CD4-positive, alpha-beta memory T cell (primary cell): ENCODE results near the gene SBNO1. TPM values are rescaled to one million over a fixed set of nuclear protein-coding genes. Genes with fewer than 3 reads are reported as not detected.

ENCODE experiments used
- CTCF ChIA-PET: fragments of 350-600 bp; sonication (Branson Sonifier 250); formaldehyde crosslinking; loops from one replicate; lab custom pipeline; 2021; ENCODE audit warnings: inconsistent platforms; ENCODE audit not compliant: partially characterized antibody; lab: Charles Lee
- POLR2A ChIA-PET: fragments of 350-600 bp; sonication (Branson Sonifier 250); formaldehyde crosslinking; loops from one replicate; lab custom pipeline; 2021; ENCODE audit not compliant: partially characterized antibody; lab: Charles Lee
- DNase-seq, 5 donors: peaks; one replicate each; pipeline versions ENCODE4 v3.0.0 to v3.0.0-alpha.2; 2020 to 2022; ENCODE audit warnings: mixed read lengths in 1 of 5
- H3K27ac ChIP-seq: one replicate; pipeline ENCODE4 v1.7.0; 2013; ENCODE audit warnings: low read depth, low read length
- H3K27me3 ChIP-seq: 2 replicates; pipeline ENCODE4 v1.7.0; 2013; ENCODE audit warnings: mild to moderate bottlenecking, low read length, moderate library complexity; ENCODE audit not compliant: insufficient read depth
- H3K36me3 ChIP-seq: 2 replicates; pipeline ENCODE4 v1.7.0; 2013; ENCODE audit warnings: mild to moderate bottlenecking, low read length, moderate library complexity; ENCODE audit not compliant: insufficient read depth
- H3K4me1 ChIP-seq: 2 replicates; pipeline ENCODE4 v1.7.0; 2013; ENCODE audit warnings: mild to moderate bottlenecking, low read length, moderate library complexity; ENCODE audit not compliant: insufficient read depth
- H3K4me3 ChIP-seq, 2 donors: one replicate each; pipeline ENCODE4 v1.7.0; 2013; ENCODE audit warnings: low read length in 2 of 2, mild to moderate bottlenecking in 1 of 2
- H3K9me3 ChIP-seq, 2 donors: one replicate each; pipeline ENCODE4 v1.7.0; 2013; ENCODE audit warnings: low read length in 2 of 2, control low read depth in 1 of 2; ENCODE audit not compliant: control insufficient read depth in 1 of 2
- H3K27ac Mint-ChIP-seq, 7 donors: one replicate each; pipeline ENCODE4 v1.8.0; 2020 to 2021; ENCODE audit warnings: mixed read lengths in 7 of 7, mild to moderate bottlenecking in 6 of 7, inconsistent platforms in 3 of 7, moderate library complexity in 3 of 7
- H3K27me3 Mint-ChIP-seq, 2 donors: one replicate each; pipeline ENCODE4 v1.8.0; 2020 to 2021; ENCODE audit warnings: mixed read lengths in 2 of 2
- H3K36me3 Mint-ChIP-seq, 2 donors: one replicate each; pipeline ENCODE4 v1.8.0; 2020 to 2021; ENCODE audit warnings: mixed read lengths in 2 of 2, inconsistent platforms in 1 of 2, mild to moderate bottlenecking in 1 of 2
- H3K4me1 Mint-ChIP-seq, 4 donors: one replicate each; pipeline ENCODE4 v1.8.0; 2020 to 2021; ENCODE audit warnings: mixed read lengths in 4 of 4, mild to moderate bottlenecking in 1 of 4
- H3K4me3 Mint-ChIP-seq, 8 donors: one replicate each; pipeline ENCODE4 v1.8.0; 2020 to 2021; ENCODE audit warnings: mixed read lengths in 8 of 8, mild to moderate bottlenecking in 7 of 8, moderate library complexity in 6 of 8, inconsistent platforms in 3 of 8
- H3K9me3 Mint-ChIP-seq, 8 donors: one replicate each; pipeline ENCODE4 v1.8.0; 2020 to 2021; ENCODE audit warnings: mixed read lengths in 8 of 8, mild to moderate bottlenecking in 5 of 8, inconsistent platforms in 3 of 8, moderate library complexity in 1 of 8
- intact Hi-C: fragments of 100-400 bp; cut with micrococcal nuclease; formaldehyde crosslinking; loops from one replicate; pipeline ENCODE4 v1.15.1; 2023
- polyA plus RNA-seq, 2 donors: library from polyadenylated mRNA; unstranded; fragments of 300-500 nt; fragmentation: Illumina TruSeq; gene quantifications; one replicate each; pipeline ENCODE4 v1.2.3, GENCODE V29; 2021
- total RNA-seq, 2 experiments: library from RNA; stranded (reverse); gene quantifications; one replicate each; pipeline ENCODE4 v1.2.3, GENCODE V29; 2021

Gene SBNO1
- total and polyA plus RNA-seq, 4 experiments from 2014 or later: 26.3 to 56.3 (median 47.0) TPM

DNA sequence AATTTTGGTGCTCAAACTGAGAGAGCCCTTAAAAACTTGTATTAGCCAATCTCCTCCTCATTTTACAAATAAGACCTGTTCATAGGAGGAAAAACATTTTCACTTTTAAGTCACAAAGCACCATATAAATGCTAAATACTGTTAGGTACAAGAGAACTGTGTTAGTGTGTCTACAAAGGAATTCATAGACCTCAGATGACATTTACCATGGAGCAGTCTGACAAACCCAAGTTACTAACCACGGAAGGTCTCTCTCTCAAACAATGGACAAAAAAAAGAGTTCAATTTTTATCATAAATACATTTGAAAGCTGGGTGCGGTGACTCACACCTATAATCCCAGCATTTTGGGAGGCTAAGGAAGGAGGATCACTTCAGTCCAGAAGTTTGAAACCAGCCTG lies 10.0 kb downstream of the SBNO1 start:
- H3K4me3 Mint-ChIP-seq: peak overlapping the region in 2 of 8 donors; percentile 20

DNA sequence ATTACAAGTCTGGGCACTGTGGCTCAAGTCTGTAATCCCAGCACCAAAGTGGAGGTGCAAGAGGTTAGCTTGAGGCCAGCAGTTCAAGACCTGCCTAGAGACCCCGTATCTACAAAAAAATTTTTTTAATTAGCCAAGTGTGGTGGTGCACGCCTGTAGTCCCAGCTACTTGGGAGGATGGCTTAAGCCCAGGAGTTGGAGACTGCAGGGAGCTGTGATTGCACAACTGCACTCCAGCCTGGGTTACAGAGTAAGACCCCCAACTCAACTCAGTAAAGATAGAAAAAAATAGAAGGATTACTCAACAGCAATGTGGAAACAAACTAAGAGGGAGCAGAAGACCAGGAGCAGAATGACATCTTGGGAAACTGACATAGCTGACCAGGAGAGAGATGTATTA lies 13.3 kb downstream of the SBNO1 start:
- H3K27me3 ChIP-seq: no peaks in the 10 kb centered on the region
- Mint-ChIP-seq H3K36me3 (peaks cover 17 to 36% of the 10 kb centered on the region in 2 donors), H3K27me3 (no peaks in the 10 kb centered on the region), H3K9me3 (no peaks in the 10 kb centered on the region), H3K27ac (peak overlapping the region in 4 of 7 donors; percentile 7 to 72 (median 60)), H3K4me3 (peak overlapping the region in 1 of 8 donors; percentile 18), H3K4me1 (peaks cover 26 to 51% (median 39%) of the 10 kb centered on the region in 4 donors)
- no peak for DNase-seq
- H3K9me3 ChIP-seq: no peaks in the 10 kb centered on the region
- peaks cover 16% of the 10 kb centered on the region for H3K36me3 ChIP-seq
- H3K4me1 ChIP-seq: peaks cover 32% of the 10 kb centered on the region
- POLR2A ChIA-PET: interaction anchor here (0.9 to 1.0 kb wide), 2 partner anchors 9 to 33 kb away, joined by 3 to 4 read pairs; partner anchors contain the start of gene KMT5A
- CTCF ChIA-PET: interaction anchor here (0.8 to 1.8 kb wide), 4 partner anchors 10 to 71 kb away, joined by 3 to 6 read pairs (median 3); no protein-coding TSS in a partner anchor
- intact Hi-C loops: no loop called here
- no peak overlapping the region for H3K27ac ChIP-seq
- H3K4me3 ChIP-seq: no peak overlapping the region

More for the DNA sequence above, 10.0 kb downstream of the SBNO1 start:
- peak overlapping the region in 1 of 7 donors; percentile 57 for H3K27ac Mint-ChIP-seq
- Histone ChIP-seq H3K36me3 (no peaks in the 10 kb centered on the region), H3K4me3 (no peak overlapping the region), H3K4me1 (peaks cover 54% of the 10 kb centered on the region), H3K9me3 (no peaks in the 10 kb centered on the region), H3K27ac (no peak overlapping the region), H3K27me3 (no peaks in the 10 kb centered on the region)
- CTCF ChIA-PET: no interaction called here
- H3K27me3 Mint-ChIP-seq: no peaks in the 10 kb centered on the region
- POLR2A ChIA-PET: interaction anchor here (4.2 kb wide), 1 partner anchor 10 kb away, joined by 15 read pairs; the partner anchor contains the start of gene SBNO1
- peaks cover 32 to 69% (median 50%) of the 10 kb centered on the region in 4 donors for H3K4me1 Mint-ChIP-seq
- no peak for DNase-seq
- H3K36me3 Mint-ChIP-seq: peaks cover 13 to 33% of the 10 kb centered on the region in 2 donors
- no peaks in the 10 kb centered on the region for H3K9me3 Mint-ChIP-seq
- intact Hi-C loops: no loop called here

DNA sequence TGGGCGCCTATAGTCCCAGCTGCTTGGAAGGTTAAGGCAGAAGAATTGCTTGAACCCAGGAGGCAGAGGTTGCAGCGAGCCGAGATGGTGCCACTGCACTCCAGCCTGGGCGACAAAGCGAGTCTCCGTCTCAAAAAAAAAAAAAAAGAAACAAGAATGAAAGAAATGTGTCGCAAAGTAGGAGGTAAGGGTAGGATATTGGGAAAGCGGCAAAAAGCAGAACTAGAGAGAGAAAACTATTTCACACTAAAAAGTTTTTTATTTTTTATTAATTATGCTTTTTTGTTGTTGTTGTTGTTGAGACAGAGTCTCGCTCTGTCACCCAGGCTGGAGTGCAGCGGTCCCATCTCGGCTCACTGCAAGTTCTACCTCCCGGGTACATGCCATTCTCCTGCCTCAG lies 17.7 kb downstream of the SBNO1 start:
- no peaks in the 10 kb centered on the region for H3K27me3 Mint-ChIP-seq
- H3K27ac Mint-ChIP-seq: no peak overlapping the region
- no peak overlapping the region for H3K27ac ChIP-seq
- intact Hi-C loops: no loop called here
- H3K36me3 ChIP-seq: peaks cover 54% of the 10 kb centered on the region
- H3K4me3 ChIP-seq: no peak overlapping the region
- peaks cover 41 to 51% of the 10 kb centered on the region in 2 donors for H3K36me3 Mint-ChIP-seq
- no peaks in the 10 kb centered on the region for H3K9me3 Mint-ChIP-seq
- peaks cover 8 to 22% (median 15%) of the 10 kb centered on the region in 4 donors for H3K4me1 Mint-ChIP-seq
- peaks cover 7% of the 10 kb centered on the region for H3K4me1 ChIP-seq
- CTCF ChIA-PET: interaction anchor here (1.2 kb wide), 1 partner anchor 256 kb away, joined by 3 read pairs; no protein-coding TSS in a partner anchor
- POLR2A ChIA-PET: interaction anchor here (3.6 kb wide), 1 partner anchor 18 kb away, joined by 13 read pairs; the partner anchor contains the start of gene SBNO1
- no peaks in the 10 kb centered on the region for H3K9me3 ChIP-seq
- DNase-seq: no peak
- H3K4me3 Mint-ChIP-seq: no peak overlapping the region
- H3K27me3 ChIP-seq: no peaks in the 10 kb centered on the region

DNA sequence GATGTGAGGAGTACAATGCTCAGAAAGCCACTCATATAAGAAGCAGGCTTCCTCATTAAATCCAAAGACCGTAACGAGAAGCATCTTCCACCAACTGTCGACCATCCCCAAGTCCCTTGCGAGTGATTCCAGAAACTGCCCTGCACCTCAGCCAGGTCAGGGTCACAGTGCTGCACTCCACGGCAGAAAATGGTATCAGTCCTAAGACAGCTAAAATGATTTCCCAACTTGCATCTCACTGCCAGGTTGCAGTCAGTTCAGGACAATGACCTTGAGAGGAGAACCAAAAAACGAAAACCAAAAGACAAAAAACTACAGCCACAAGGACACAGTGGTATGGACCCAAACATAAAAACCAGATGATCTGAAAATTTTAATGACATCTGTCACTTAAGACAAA lies 20.6 kb downstream of the SBNO1 start:
- Mint-ChIP-seq H3K9me3 (no peaks in the 10 kb centered on the region), H3K4me3 (no peak overlapping the region), H3K36me3 (peaks cover 44 to 58% of the 10 kb centered on the region in 2 donors), H3K27ac (peak overlapping the region in 2 of 7 donors; percentile 12 to 46), H3K4me1 (peaks cover 3 to 21% (median 8%) of the 10 kb centered on the region in 4 donors), H3K27me3 (no peaks in the 10 kb centered on the region)
- no peak overlapping the region for H3K4me3 ChIP-seq
- POLR2A ChIA-PET: interaction anchor here (3.6 kb wide), 1 partner anchor 21 kb away, joined by 13 read pairs; the partner anchor contains the start of gene SBNO1
- intact Hi-C loops: no loop called here
- peaks cover 60% of the 10 kb centered on the region for H3K36me3 ChIP-seq
- no peaks in the 10 kb centered on the region for H3K4me1 ChIP-seq
- no peak overlapping the region for H3K27ac ChIP-seq
- no peaks in the 10 kb centered on the region for H3K9me3 ChIP-seq
- no peaks in the 10 kb centered on the region for H3K27me3 ChIP-seq
- CTCF ChIA-PET: interaction anchor here (1.5 to 1.6 kb wide), 2 partner anchors 21 to 238 kb away, joined by 4 to 9 read pairs; partner anchors contain the start of gene SBNO1
- no peak for DNase-seq

DNA sequence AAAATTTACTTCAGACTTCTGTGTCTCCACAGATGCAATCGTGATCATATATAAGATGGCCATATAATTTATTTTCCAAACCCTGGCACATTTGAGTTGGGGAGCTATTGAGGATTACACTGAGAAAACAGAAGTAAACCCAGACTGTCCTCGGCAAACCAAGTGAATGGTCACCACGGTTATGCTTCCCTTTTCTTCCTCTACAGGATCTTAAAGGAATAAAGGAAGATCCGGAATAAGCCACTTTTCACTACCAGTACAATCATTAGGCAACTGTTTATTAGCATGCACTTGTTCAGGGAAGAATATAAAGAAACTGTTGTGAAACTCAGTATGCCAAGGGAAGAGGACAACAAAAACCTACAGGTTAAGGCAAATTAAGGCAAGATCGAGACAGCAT lies 27.6 kb downstream of the SBNO1 start:
- CTCF ChIA-PET: no interaction called here
- H3K27me3 Mint-ChIP-seq: no peaks in the 10 kb centered on the region
- Histone ChIP-seq H3K4me1 (no peaks in the 10 kb centered on the region), H3K9me3 (no peaks in the 10 kb centered on the region), H3K27me3 (no peaks in the 10 kb centered on the region), H3K36me3 (peaks cover 33% of the 10 kb centered on the region), H3K4me3 (no peak overlapping the region), H3K27ac (no peak overlapping the region)
- H3K9me3 Mint-ChIP-seq: no peaks in the 10 kb centered on the region
- POLR2A ChIA-PET: no interaction called here
- H3K4me1 Mint-ChIP-seq: peaks cover 11 to 31% (median 17%) of the 10 kb centered on the region in 4 donors
- no peak overlapping the region for H3K4me3 Mint-ChIP-seq
- no peak for DNase-seq
- intact Hi-C loops: no loop called here
- peak overlapping the region in 5 of 7 donors; percentile 1 to 77 (median 32) for H3K27ac Mint-ChIP-seq
- H3K36me3 Mint-ChIP-seq: peaks cover 32 to 51% of the 10 kb centered on the region in 2 donors

DNA sequence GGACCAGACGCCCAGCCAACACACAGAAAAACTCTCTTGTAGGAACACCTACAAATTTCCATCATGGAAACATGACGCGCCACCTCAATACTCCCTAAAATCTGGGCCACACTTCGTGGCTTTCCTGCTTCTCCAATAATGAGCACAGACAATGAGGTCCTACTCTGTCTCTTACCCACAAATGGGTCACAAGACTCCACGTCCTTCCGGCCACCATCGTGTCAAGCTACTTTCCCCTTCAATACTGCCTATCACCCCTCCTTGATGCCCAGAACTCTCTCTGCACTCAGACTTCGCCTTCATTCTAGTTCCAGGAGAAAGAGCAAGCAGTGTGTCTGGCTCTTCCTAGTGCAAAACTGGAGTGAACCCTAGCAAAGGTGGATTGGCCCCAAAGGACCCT lies 28.1 kb downstream of the SBNO1 start:
- H3K36me3 Mint-ChIP-seq: peaks cover 35 to 54% of the 10 kb centered on the region in 2 donors
- H3K9me3 Mint-ChIP-seq: no peaks in the 10 kb centered on the region
- Histone ChIP-seq H3K36me3 (peaks cover 33% of the 10 kb centered on the region), H3K4me3 (no peak overlapping the region), H3K9me3 (no peaks in the 10 kb centered on the region), H3K27ac (no peak overlapping the region), H3K27me3 (no peaks in the 10 kb centered on the region), H3K4me1 (no peaks in the 10 kb centered on the region)
- DNase-seq: peak in 1 of 5 donors; percentile 8
- ChIA-PET POLR2A (no interaction called here), CTCF (no interaction called here)
- peak overlapping the region; percentile 1 to 77 (median 53) for H3K27ac Mint-ChIP-seq
- H3K4me3 Mint-ChIP-seq: peak overlapping the region in 1 of 8 donors; percentile 50
- H3K27me3 Mint-ChIP-seq: no peaks in the 10 kb centered on the region
- peaks cover 11 to 31% (median 17%) of the 10 kb centered on the region in 4 donors for H3K4me1 Mint-ChIP-seq
- intact Hi-C loops: no loop called here

DNA sequence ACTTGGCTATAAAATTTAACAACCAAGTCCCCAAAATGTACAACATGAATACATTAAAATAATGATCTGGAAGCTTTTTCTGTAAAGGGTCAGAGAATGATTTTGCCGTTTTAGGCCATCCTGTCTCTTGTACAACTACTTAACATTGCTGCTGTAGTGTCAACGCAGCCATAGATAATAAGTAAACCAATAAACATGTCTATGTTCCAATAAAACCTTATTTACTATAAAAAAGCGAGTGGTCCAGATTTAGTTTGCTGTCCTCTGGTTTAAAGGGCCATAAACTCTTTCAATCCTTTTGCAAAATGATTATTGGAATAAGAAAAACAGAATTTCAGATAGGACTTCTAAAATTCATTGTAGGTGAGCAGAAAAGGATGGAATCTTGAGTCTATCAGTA lies 29.2 kb downstream of the SBNO1 start:
- no peaks in the 10 kb centered on the region for H3K27me3 ChIP-seq
- intact Hi-C loops: no loop called here
- H3K27me3 Mint-ChIP-seq: no peaks in the 10 kb centered on the region
- no peaks in the 10 kb centered on the region for H3K4me1 ChIP-seq
- H3K4me1 Mint-ChIP-seq: peaks cover 11 to 26% (median 13%) of the 10 kb centered on the region in 4 donors
- CTCF ChIA-PET: interaction anchor here (0.5 kb wide), 1 partner anchor 141 kb away, joined by 3 read pairs; no protein-coding TSS in a partner anchor
- no peak overlapping the region for H3K4me3 Mint-ChIP-seq
- no peaks in the 10 kb centered on the region for H3K9me3 ChIP-seq
- no peak for DNase-seq
- H3K36me3 Mint-ChIP-seq: peaks cover 38 to 55% of the 10 kb centered on the region in 2 donors
- H3K36me3 ChIP-seq: peaks cover 34% of the 10 kb centered on the region
- POLR2A ChIA-PET: interaction anchor here (0.6 to 1.5 kb wide), 3 partner anchors 30 to 297 kb away, joined by 3 to 4 read pairs (median 4); no protein-coding TSS in a partner anchor
- no peak overlapping the region for H3K27ac Mint-ChIP-seq
- no peaks in the 10 kb centered on the region for H3K9me3 Mint-ChIP-seq
- no peak overlapping the region for H3K27ac ChIP-seq
- no peak overlapping the region for H3K4me3 ChIP-seq
